Smooth muscle cell (in vitro differentiated cells): Measurements from ENCODE around the gene XRCC1. TPM values are rescaled to one million over a fixed set of nuclear protein-coding genes. Genes with fewer than 3 reads are reported as not detected.
"Not testable (repeated sequence)": the region's sequence is repeated elsewhere in the genome, so short reads cannot be mapped to it uniquely, and the experiment has no call there.

Source experiments
- DNase-seq: peaks from one replicate; lab custom pipeline; 2025; ENCODE audit not compliant: unreplicated experiment; lab: John Stamatoyannopoulos, UW
- H2AFZ ChIP-seq: fragments of 200-600 bp; sonication (generic); 2 replicates; pipeline ENCODE4 v1.6.0; 2016; ENCODE audit warnings: antibody characterized with exemption, low read depth, mild to moderate bottlenecking
- H3F3A ChIP-seq: fragments of 200-600 bp; sonication (generic); 2 replicates; pipeline ENCODE4 v1.6.0; 2017; ENCODE audit warnings: antibody characterized with exemption, low read depth
- H3K27ac ChIP-seq: fragments of 200-600 bp; sonication (generic); 2 replicates; pipeline ENCODE4 v1.5.1; 2016; ENCODE audit warnings: low read depth, mild to moderate bottlenecking
- H3K27me3 ChIP-seq: fragments of 200-600 bp; sonication (generic); 2 replicates; pipeline ENCODE4 v1.6.1; 2016; ENCODE audit warnings: low read depth, mild to moderate bottlenecking
- H3K36me3 ChIP-seq: fragments of 200-600 bp; sonication (generic); 2 replicates; pipeline ENCODE4 v1.5.1; 2016; ENCODE audit warnings: low read depth
- H3K4me1 ChIP-seq: fragments of 200-600 bp; sonication (generic); 2 replicates; pipeline ENCODE4 v1.5.1; 2016; ENCODE audit warnings: low read depth
- H3K4me2 ChIP-seq: fragments of 200-600 bp; sonication (generic); 2 replicates; pipeline ENCODE4 v1.6.0; 2016; ENCODE audit warnings: mild to moderate bottlenecking
- H3K4me3 ChIP-seq: fragments of 200-600 bp; sonication (generic); 2 replicates; pipeline ENCODE4 v1.5.1; 2016; ENCODE audit warnings: mild to moderate bottlenecking
- H3K79me2 ChIP-seq: fragments of 200-600 bp; sonication (generic); 2 replicates; pipeline ENCODE4 v1.6.0; 2016; ENCODE audit warnings: low read depth, mild to moderate bottlenecking
- H3K9ac ChIP-seq: fragments of 200-600 bp; sonication (generic); 2 replicates; pipeline ENCODE4 v1.6.0; 2016; ENCODE audit warnings: low read depth
- H3K9me3 ChIP-seq: fragments of 200-600 bp; sonication (generic); replicated peaks from 2 replicates; pipeline ENCODE4 v1.5.1; 2016; ENCODE audit warnings: low read depth
- H4K20me1 ChIP-seq: fragments of 200-600 bp; sonication (generic); 2 replicates; pipeline ENCODE4 v1.6.0; 2016; ENCODE audit warnings: low read depth
- WGBS: methylation state at CpG from one replicate; pipeline ENCODE4 v1.1.7; 2016; ENCODE audit warnings: low lambda C conversion rate; 5-methylcytosine and 5-hydroxymethylcytosine counted together
- polyA plus RNA-seq: library from polyadenylated mRNA; unstranded; fragments of >200 nt; fragmentation: Nextera tagmentation; extraction: Ambion mirVana; gene quantifications from 2 replicates; pipeline ENCODE4 v1.2.1, GENCODE V29; 2016
- total RNA-seq: library from RNA; depleted of rRNA; stranded (reverse); fragments of >200 nt; gene quantifications from 2 replicates; pipeline ENCODE4 v1.2.3, GENCODE V29; 2014
- TF ChIP-seq, protein P1 (sequence below): fragments of 200-600 bp; sonication (generic); IDR thresholded peaks from 2 replicates; pipeline ENCODE4 v1.5.1; 2017; ENCODE audit warnings: borderline replicate concordance, mild to moderate bottlenecking, antibody characterized with exemption; ENCODE audit not compliant: insufficient read depth, poor library complexity, severe bottlenecking

XRCC1 gene
- total and polyA plus RNA-seq, 2 experiments from 2014 or later: 24.9 to 35.1 TPM

DNA sequence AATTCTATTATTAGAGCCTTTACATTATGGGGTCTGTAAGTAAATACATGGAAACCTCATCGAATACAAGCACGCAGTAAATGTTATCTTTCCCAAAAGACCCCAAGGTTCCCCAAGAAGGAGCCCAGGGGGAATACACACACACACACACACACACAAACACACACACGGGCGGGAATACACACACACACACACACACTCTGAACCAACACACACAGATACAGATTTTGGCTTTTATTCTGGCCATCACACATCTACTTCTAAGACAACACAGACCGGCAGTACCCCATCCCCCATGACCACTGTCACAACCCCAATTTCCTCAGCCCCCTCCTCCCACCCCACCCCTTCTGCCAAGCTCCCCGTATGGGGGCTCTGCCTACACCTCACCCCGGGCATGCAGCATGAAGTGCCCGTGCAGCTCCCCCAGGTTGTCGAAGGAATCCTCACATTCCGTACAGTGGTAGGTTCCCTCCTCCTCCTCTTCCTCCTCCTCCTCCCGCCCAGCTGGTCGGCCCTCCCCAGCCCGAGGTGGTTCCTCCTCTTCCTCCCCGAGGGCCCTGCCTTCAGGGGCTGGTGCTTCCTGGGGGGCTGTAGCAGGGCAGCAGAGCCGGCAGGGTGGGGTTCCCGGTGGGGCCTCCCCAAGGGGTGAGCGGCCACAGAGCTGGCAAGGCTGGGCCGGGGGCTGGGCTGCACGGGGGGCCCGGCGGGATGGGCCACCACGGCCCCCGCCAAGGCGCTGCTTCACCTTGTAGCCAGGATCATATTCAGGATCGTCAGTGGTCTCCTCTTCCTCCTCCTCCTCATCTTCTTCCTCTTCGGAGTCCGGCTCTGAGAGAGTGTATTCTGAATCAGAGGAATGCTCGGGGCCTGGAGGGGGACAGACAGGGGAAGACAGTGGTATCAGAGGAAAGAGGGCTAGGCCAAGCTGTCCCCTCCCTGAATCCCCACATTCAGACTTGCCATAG lies 32.2 kb upstream of the XRCC1 start:
- no peak for DNase-seq
- Histone ChIP-seq H3K27ac (no peak overlapping the region), H3K79me2 (no peaks in the 10 kb centered on the region), H3K27me3 (no peaks in the 10 kb centered on the region), H2AFZ (no peak overlapping the region), H3K4me1 (no peaks in the 10 kb centered on the region), H3K9me3 (no peaks in the 10 kb centered on the region), H3K36me3 (no peaks in the 10 kb centered on the region), H4K20me1 (peaks cover 22% of the 10 kb centered on the region), H3F3A (no peaks in the 10 kb centered on the region), H3K4me2 (no peak overlapping the region), H3K9ac (no peak overlapping the region), H3K4me3 (no peak overlapping the region)
- 98% methylated on average over 10 of the region's 28 CpGs for WGBS
- TF ChIP-seq, protein P1, sequence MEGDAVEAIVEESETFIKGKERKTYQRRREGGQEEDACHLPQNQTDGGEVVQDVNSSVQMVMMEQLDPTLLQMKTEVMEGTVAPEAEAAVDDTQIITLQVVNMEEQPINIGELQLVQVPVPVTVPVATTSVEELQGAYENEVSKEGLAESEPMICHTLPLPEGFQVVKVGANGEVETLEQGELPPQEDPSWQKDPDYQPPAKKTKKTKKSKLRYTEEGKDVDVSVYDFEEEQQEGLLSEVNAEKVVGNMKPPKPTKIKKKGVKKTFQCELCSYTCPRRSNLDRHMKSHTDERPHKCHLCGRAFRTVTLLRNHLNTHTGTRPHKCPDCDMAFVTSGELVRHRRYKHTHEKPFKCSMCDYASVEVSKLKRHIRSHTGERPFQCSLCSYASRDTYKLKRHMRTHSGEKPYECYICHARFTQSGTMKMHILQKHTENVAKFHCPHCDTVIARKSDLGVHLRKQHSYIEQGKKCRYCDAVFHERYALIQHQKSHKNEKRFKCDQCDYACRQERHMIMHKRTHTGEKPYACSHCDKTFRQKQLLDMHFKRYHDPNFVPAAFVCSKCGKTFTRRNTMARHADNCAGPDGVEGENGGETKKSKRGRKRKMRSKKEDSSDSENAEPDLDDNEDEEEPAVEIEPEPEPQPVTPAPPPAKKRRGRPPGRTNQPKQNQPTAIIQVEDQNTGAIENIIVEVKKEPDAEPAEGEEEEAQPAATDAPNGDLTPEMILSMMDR: no peak

DNA sequence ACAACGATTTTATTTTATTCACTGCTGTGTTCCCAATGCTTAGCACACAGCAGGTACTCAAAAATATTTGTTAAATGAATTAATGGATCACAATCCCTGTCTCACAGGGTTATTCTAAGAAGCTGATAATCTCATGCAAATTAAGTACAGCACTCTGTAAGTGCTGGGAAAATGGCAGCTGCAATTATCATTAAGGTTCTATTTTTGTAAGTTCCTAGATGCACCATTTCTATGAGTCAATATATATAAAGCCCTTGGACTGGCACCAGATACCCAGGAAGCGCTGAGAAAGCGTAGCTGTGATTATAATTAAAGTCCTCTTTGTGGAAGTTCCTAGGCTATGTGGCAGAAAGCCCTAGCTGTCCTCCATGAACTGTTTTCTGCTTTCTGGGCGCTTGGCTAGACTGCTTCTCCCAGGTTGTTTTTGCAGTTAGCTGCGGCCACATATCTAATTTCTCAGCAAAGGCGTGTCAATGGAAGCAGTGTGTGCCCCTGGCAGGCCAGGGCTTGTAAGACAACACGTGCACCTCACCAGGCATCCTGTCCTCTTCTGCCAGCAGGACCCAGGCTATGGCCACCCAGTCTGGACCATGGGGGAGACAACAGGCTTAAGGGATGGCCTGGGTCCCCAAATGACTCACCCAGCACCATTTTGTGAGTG lies 31.4 kb upstream of the XRCC1 start:
- WGBS: 93% methylated on average over 7 of the region's 7 CpGs
- TF ChIP-seq, protein P1: no peak

DNA sequence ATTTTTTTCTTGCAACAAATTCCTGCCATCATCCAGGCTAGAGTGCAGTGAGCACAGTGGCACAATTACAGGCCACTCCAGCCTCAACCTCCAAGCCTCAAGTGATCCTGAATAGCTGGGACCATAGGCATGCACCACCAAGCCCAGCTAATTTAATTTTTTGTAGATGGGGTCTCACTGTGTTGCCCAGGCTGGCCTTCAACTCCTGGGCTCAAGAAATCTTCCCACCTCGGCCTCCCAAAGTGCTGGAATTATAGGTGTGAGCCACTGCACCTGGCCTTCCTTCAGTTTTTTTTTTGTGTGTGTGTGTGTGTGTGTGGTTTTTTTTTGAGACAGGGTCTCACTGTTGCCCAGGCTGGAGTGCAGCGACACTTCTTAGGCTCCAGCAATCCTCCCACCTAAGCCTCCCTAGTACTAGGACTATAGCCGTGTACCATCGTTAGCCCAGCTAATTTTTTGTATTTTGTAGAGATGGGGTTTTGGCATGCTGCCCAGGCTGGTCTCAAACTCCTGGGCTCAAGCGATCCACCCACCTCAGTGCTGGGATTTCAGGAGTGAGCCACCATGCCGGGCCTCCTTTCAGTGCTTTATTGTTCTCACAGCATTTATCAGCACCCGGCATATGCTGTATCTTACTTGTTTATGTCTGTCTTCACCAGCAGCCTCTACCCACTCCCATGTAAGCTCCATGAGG lies 30.7 kb upstream of the XRCC1 start:
- no peaks in the 10 kb centered on the region for H3K79me2 ChIP-seq
- H3K36me3 ChIP-seq: no peaks in the 10 kb centered on the region
- H3K4me1 ChIP-seq: no peaks in the 10 kb centered on the region
- TF ChIP-seq, protein P1: no peak
- no peak for DNase-seq
- no peak overlapping the region for H3K27ac ChIP-seq
- no peak overlapping the region for H3K4me3 ChIP-seq
- H2AFZ ChIP-seq: no peak overlapping the region
- H3K4me2 ChIP-seq: no peak overlapping the region
- H4K20me1 ChIP-seq: peaks cover 12% of the 10 kb centered on the region
- no peaks in the 10 kb centered on the region for H3K27me3 ChIP-seq
- no peaks in the 10 kb centered on the region for H3K9me3 ChIP-seq
- no peak overlapping the region for H3K9ac ChIP-seq
- H3F3A ChIP-seq: peaks cover 2% of the 10 kb centered on the region
- WGBS: 79% methylated on average over 7 of the region's 7 CpGs

More for the DNA sequence above, 31.4 kb upstream of the XRCC1 start:
- H3F3A ChIP-seq: no peaks in the 10 kb centered on the region
- H3K36me3 ChIP-seq: no peaks in the 10 kb centered on the region
- H3K27ac ChIP-seq: no peak overlapping the region
- H3K9me3 ChIP-seq: no peaks in the 10 kb centered on the region
- no peak overlapping the region for H3K9ac ChIP-seq
- no peaks in the 10 kb centered on the region for H3K27me3 ChIP-seq
- no peaks in the 10 kb centered on the region for H3K79me2 ChIP-seq
- no peak overlapping the region for H2AFZ ChIP-seq
- no peak overlapping the region for H3K4me3 ChIP-seq
- no peak for DNase-seq
- H4K20me1 ChIP-seq: peaks cover 15% of the 10 kb centered on the region
- H3K4me2 ChIP-seq: no peak overlapping the region
- no peaks in the 10 kb centered on the region for H3K4me1 ChIP-seq

DNA sequence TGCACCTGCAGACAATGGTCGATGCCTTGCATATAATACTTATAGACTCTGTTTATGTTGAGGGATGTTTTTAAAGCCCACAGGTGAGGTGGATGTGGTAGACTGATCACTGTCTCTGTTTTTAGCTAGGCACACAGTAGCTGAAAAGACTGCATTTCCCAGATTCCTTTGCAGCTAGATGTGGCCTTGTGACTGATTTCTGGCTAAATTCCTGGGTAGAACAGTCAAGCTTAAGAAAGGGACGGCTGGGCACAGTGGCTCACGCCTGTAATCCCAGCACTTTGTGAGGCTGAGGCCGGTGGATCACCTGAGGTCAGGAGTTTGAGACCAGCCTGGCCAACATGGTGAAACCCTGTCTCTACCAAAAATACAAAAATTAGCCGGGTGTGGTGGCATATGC lies 25.0 kb upstream of the XRCC1 start:
- Histone ChIP-seq H3K79me2 (peaks cover 18% of the 10 kb centered on the region), H3K4me1 (peaks cover 13% of the 10 kb centered on the region), H3K27ac (peak overlapping the region; percentile 71)
- DNase-seq, H3K4me2 ChIP-seq, H3K9me3 ChIP-seq, H3K36me3 ChIP-seq, H4K20me1 ChIP-seq, H3F3A ChIP-seq, H3K9ac ChIP-seq, H3K27me3 ChIP-seq, H3K4me3 ChIP-seq, H2AFZ ChIP-seq: not testable (repeated sequence)
- 91% methylated on average over 5 of the region's 5 CpGs for WGBS
